ENCODE data around the gene OBSCN. TPM values are rescaled to one million over a fixed set of nuclear protein-coding genes. Genes with fewer than 3 reads are reported as not detected.

Gene OBSCN
- total RNA-seq, 1 donor from 2014 or later: 39.4 TPM

GRCh38 chr1:228392111-228392936 is 184.5 kb downstream of the OBSCN start:
- TF ChIP-seq CTCF (IDR thresholded peaks at IDR 0.05): no peak
- Histone ChIP-seq H3K4me1 (peaks cover 12% of the 10 kb centered on the region), H3K9me3 (no peaks in the 10 kb centered on the region), H3K36me3 (peaks cover 29% of the 10 kb centered on the region), H3K4me3 (no peak overlapping the region), H3K27me3 (no peaks in the 10 kb centered on the region), H3K27ac (no peak overlapping the region)
- DNase-seq: peak; percentile 36
- intact Hi-C loops (cut with DNase I): no loop called here
- no peak for ATAC-seq

- ATAC-seq (peak; percentile 79), DNase-seq (peak; percentile 76)
- Histone ChIP-seq H3K27ac (peak overlapping the region; percentile 19), H3K27me3 (no peaks in the 10 kb centered on the region), H3K36me3 (peaks cover 39% of the 10 kb centered on the region), H3K4me3 (no peak overlapping the region), H3K9me3 (no peaks in the 10 kb centered on the region), H3K4me1 (peaks cover 12% of the 10 kb centered on the region)
- intact Hi-C loops (cut with DNase I): no loop called here
- peak; percentile 57 for TF ChIP-seq CTCF (IDR thresholded peaks at IDR 0.05)
These were observed 185.4 kb downstream of the OBSCN start for GRCh38 chr1:228393268-228393701.

- no peaks in the 10 kb centered on the region for H3K9me3 ChIP-seq
- intact Hi-C loops (cut with DNase I): no loop called here
- peaks cover 12% of the 10 kb centered on the region for H3K4me1 ChIP-seq
- no peak for ATAC-seq
- no peaks in the 10 kb centered on the region for H3K27me3 ChIP-seq
- no peak overlapping the region for H3K4me3 ChIP-seq
- DNase-seq: peak; percentile 52
- peaks cover 46% of the 10 kb centered on the region for H3K36me3 ChIP-seq
- H3K27ac ChIP-seq: peak overlapping the region; percentile 19
- TF ChIP-seq CTCF (IDR thresholded peaks at IDR 0.05): no peak
These were observed 186.1 kb downstream of the OBSCN start for GRCh38 chr1:228393811-228394570.

- H3K36me3 ChIP-seq: peaks cover 53% of the 10 kb centered on the region
- intact Hi-C loops (cut with DNase I): no loop called here
- no peak for TF ChIP-seq CTCF (IDR thresholded peaks at IDR 0.05)
- ATAC-seq (no peak), DNase-seq (peak; percentile 59)
- H3K9me3 ChIP-seq: no peaks in the 10 kb centered on the region
- H3K27ac ChIP-seq: no peak overlapping the region
- no peak overlapping the region for H3K4me3 ChIP-seq
- H3K27me3 ChIP-seq: no peaks in the 10 kb centered on the region
- peaks cover 12% of the 10 kb centered on the region for H3K4me1 ChIP-seq
These were observed 186.9 kb downstream of the OBSCN start for GRCh38 chr1:228394571-228395394.
